Neutrophil (primary cell): ENCODE measurements around the gene TEX264.

Source experiments
- H3K27ac ChIP-seq: fragments of 200-600 bp; sonication (generic); 2 replicates; pipeline ENCODE4 v1.5.1; 2016; ENCODE audit warnings: mild to moderate bottlenecking, moderate library complexity
- H3K27me3 ChIP-seq: fragments of 200-600 bp; sonication (generic); 2 replicates; pipeline ENCODE4 v1.6.0; 2016; ENCODE audit warnings: mild to moderate bottlenecking
- H3K36me3 ChIP-seq: fragments of 200-600 bp; sonication (generic); 2 replicates; pipeline ENCODE4 v1.5.1; 2017
- H3K4me1 ChIP-seq, 2 experiments: fragments of 200-600 bp in 1 of 2; sonication (generic) in 1 of 2; 1 replicate in 1 of 2; 2 replicates in 1 of 2; pipeline versions ENCODE4 v1.5.1 to v1.6.1; 2013 to 2016; ENCODE audit warnings: low read depth in 1 of 2, low read length in 1 of 2, mild to moderate bottlenecking in 1 of 2, moderate library complexity in 1 of 2; ENCODE audit not compliant: control insufficient read depth in 1 of 2, insufficient read depth in 1 of 2
- H3K4me3 ChIP-seq, 2 experiments: fragments of 200-600 bp in 1 of 2; sonication (generic) in 1 of 2; 1 replicate in 1 of 2; 2 replicates in 1 of 2; pipeline ENCODE4 v1.5.1; 2013 to 2016; ENCODE audit warnings: low read depth in 1 of 2, low read length in 1 of 2, mild to moderate bottlenecking in 1 of 2, moderate library complexity in 1 of 2
- H3K9me3 ChIP-seq: fragments of 200-600 bp; sonication (generic); 2 replicates; pipeline ENCODE4 v1.5.1; 2016
- CTCF ChIP-seq: fragments of 200-600 bp; sonication (generic); IDR thresholded peaks from 2 replicates; pipeline ENCODE4 v1.5.1; 2016; ENCODE audit warnings: antibody characterized with exemption

Gene TEX264

GRCh38 chr3:51715231-51715976 lies 44.4 kb downstream of the TEX264 start:
- H3K27me3 ChIP-seq, result no peaks in the 10 kb centered on the region
- H3K4me3 ChIP-seq, result no peak overlapping the region
- no peak overlapping the region for H3K27ac ChIP-seq
- TF ChIP-seq CTCF, result no peak
- no peaks in the 10 kb centered on the region for H3K9me3 ChIP-seq
- H3K4me1 ChIP-seq, result no peaks in the 10 kb centered on the region
- no peaks in the 10 kb centered on the region for H3K36me3 ChIP-seq

- Histone ChIP-seq H3K4me3 (no peak overlapping the region), H3K27ac (no peak overlapping the region), H3K36me3 (no peaks in the 10 kb centered on the region), H3K4me1 (no peaks in the 10 kb centered on the region), H3K9me3 (no peaks in the 10 kb centered on the region), H3K27me3 (no peaks in the 10 kb centered on the region)
- TF ChIP-seq CTCF, result no peak
Observed at GRCh38 chr3:51715977-51716294, 44.9 kb downstream of the TEX264 start.

GRCh38 chr3:51716805-51717204 lies 45.8 kb downstream of the TEX264 start:
- no peak for TF ChIP-seq CTCF
- no peaks in the 10 kb centered on the region for H3K36me3 ChIP-seq
- H3K27ac ChIP-seq, result no peak overlapping the region
- H3K27me3 ChIP-seq, result no peaks in the 10 kb centered on the region
- no peaks in the 10 kb centered on the region for H3K4me1 ChIP-seq
- no peak overlapping the region for H3K4me3 ChIP-seq
- no peaks in the 10 kb centered on the region for H3K9me3 ChIP-seq

- Histone ChIP-seq H3K36me3 (no peaks in the 10 kb centered on the region), H3K4me3 (no peak overlapping the region), H3K9me3 (no peaks in the 10 kb centered on the region), H3K4me1 (no peaks in the 10 kb centered on the region), H3K27me3 (no peaks in the 10 kb centered on the region), H3K27ac (no peak overlapping the region)
- TF ChIP-seq CTCF, result no peak
Observed at GRCh38 chr3:51717446-51717845, 46.4 kb downstream of the TEX264 start.

GRCh38 chr3:51717947-51718346 lies 46.9 kb downstream of the TEX264 start:
- Histone ChIP-seq H3K27me3 (no peaks in the 10 kb centered on the region), H3K4me3 (no peak overlapping the region), H3K4me1 (no peaks in the 10 kb centered on the region), H3K36me3 (no peaks in the 10 kb centered on the region), H3K27ac (no peak overlapping the region), H3K9me3 (no peaks in the 10 kb centered on the region)
- no peak for TF ChIP-seq CTCF
